Fibroblast of lung (primary cell): Measurements from ENCODE around the gene VIPR2. TPM values are rescaled to one million over a fixed set of nuclear protein-coding genes. Genes with fewer than 3 reads are reported as not detected.

Experiments
- DNase-seq, 2 donors: peaks; one replicate each; pipeline versions ENCODE4 v3.0.0 to v3.0.0-alpha.2; 2010; ENCODE audit warnings: low read depth in 2 of 2
- H2AFZ ChIP-seq: 2 replicates; pipeline ENCODE4 v1.5.1; 2012; ENCODE audit warnings: low read length, control low read depth, inconsistent platforms
- H3K27ac ChIP-seq: 2 replicates; pipeline ENCODE4 v1.5.1; 2011; ENCODE audit warnings: low read length, control low read depth; ENCODE audit not compliant: insufficient read depth
- H3K27me3 ChIP-seq: 2 replicates; pipeline ENCODE4 v1.5.1; 2011; ENCODE audit warnings: mild to moderate bottlenecking, low read length; ENCODE audit not compliant: control insufficient read depth, insufficient read depth
- H3K36me3 ChIP-seq: 2 replicates; pipeline ENCODE4 v1.5.1; 2011; ENCODE audit warnings: low read length; ENCODE audit not compliant: control insufficient read depth, insufficient read depth
- H3K4me1 ChIP-seq: 2 replicates; pipeline ENCODE4 v1.5.1; 2011; ENCODE audit warnings: low read length; ENCODE audit not compliant: control insufficient read depth, insufficient read depth; ENCODE audit errors: extremely low read depth
- H3K4me2 ChIP-seq: 2 replicates; pipeline ENCODE4 v1.5.1; 2011; ENCODE audit warnings: low read length, control low read depth; ENCODE audit not compliant: insufficient read depth; ENCODE audit errors: extremely low read depth
- H3K4me3 ChIP-seq, 4 experiments: fragments of 200-600 bp in 1 of 4; sonication (generic) in 1 of 4; replicated peaks in 1 of 4; 2 replicates each; pipeline ENCODE4 v1.5.1; 2011 to 2016; ENCODE audit warnings: low read length in 4 of 4, low read depth in 3 of 4, mild to moderate bottlenecking in 3 of 4, control low read depth in 2 of 4, inconsistent platforms in 1 of 4, mixed read lengths in 1 of 4; ENCODE audit not compliant: insufficient read depth in 1 of 4; ENCODE audit errors: control extremely low read depth in 1 of 4
- H3K79me2 ChIP-seq: 2 replicates; pipeline ENCODE4 v1.5.1; 2012; ENCODE audit warnings: mild to moderate bottlenecking, low read length, inconsistent platforms; ENCODE audit not compliant: control insufficient read depth, insufficient read depth
- H3K9ac ChIP-seq: 2 replicates; pipeline ENCODE4 v1.5.1; 2011; ENCODE audit warnings: mild to moderate bottlenecking, low read length, control low read depth; ENCODE audit not compliant: insufficient read depth
- H3K9me3 ChIP-seq: 2 replicates; pipeline ENCODE4 v1.5.1; 2012; ENCODE audit warnings: low read depth, low read length; ENCODE audit not compliant: control insufficient read depth, insufficient read depth
- H4K20me1 ChIP-seq: 2 replicates; pipeline ENCODE4 v1.5.1; 2011; ENCODE audit warnings: low read length; ENCODE audit not compliant: control insufficient read depth, insufficient read depth; ENCODE audit errors: extremely low read depth
- CTCF ChIP-seq, 2 donors: IDR thresholded peaks in 1 of 2; conservative IDR thresholded peaks in 1 of 2; 1 replicate in 1 of 2; 2 replicates in 1 of 2; pipeline ENCODE4 v1.5.1; 2011 to 2012; ENCODE audit warnings: low read length in 2 of 2, control low read depth in 1 of 2, inconsistent platforms in 1 of 2, low read depth in 1 of 2, mild to moderate bottlenecking in 1 of 2
- EZH2 ChIP-seq: IDR thresholded peaks from 2 replicates; pipeline ENCODE4 v1.5.1; 2012; ENCODE audit warnings: low read length, control low read depth, mild to moderate bottlenecking; ENCODE audit errors: missing control alignments
- polyA plus RNA-seq, 2 donors: library from polyadenylated mRNA; depleted of rRNA in 1 of 2; stranded (reverse) in 1 of 2; unstranded in 1 of 2; fragments of >200 nt; gene quantifications; 2 replicates each; pipeline ENCODE4 v1.2.1, GENCODE V29; 2011 to 2012; ENCODE audit warnings: missing spikeins in 1 of 2
- total RNA-seq: library from RNA; depleted of rRNA; stranded (reverse); fragments of >200 nt; gene quantifications from 2 replicates; pipeline ENCODE4 v1.2.1, GENCODE V29; 2014

The VIPR2 gene
- total and polyA plus RNA-seq, 2 donors (not counting 1 experiment from before 2014, with no cell fraction given) = not detected

- Histone ChIP-seq H3K9ac (no peak overlapping the region), H2AFZ (no peak overlapping the region), H3K36me3 (no peaks in the 10 kb centered on the region), H3K4me1 (no peaks in the 10 kb centered on the region), H3K79me2 (no peaks in the 10 kb centered on the region), H4K20me1 (no peaks in the 10 kb centered on the region), H3K9me3 (no peaks in the 10 kb centered on the region), H3K27me3 (no peaks in the 10 kb centered on the region), H3K4me2 (no peak overlapping the region), H3K27ac (no peak overlapping the region), H3K4me3 (no peak overlapping the region)
- no peak for DNase-seq
- TF ChIP-seq CTCF (conservative IDR thresholded peaks at IDR 0.05 in 1 of 2, IDR thresholded peaks at IDR 0.05 in 1 of 2; ENCODE audit: low read depth in 1 of 2, low read length in 2 of 2) = no peak
- TF ChIP-seq EZH2 = no peak
Observed at GRCh38 chr7:159010937-159011721, 133.5 kb downstream of the VIPR2 start.

- no peak overlapping the region for H3K27ac ChIP-seq
- no peak overlapping the region for H3K9ac ChIP-seq
- H4K20me1 ChIP-seq = no peaks in the 10 kb centered on the region
- no peaks in the 10 kb centered on the region for H3K27me3 ChIP-seq
- H3K4me1 ChIP-seq = no peaks in the 10 kb centered on the region
- H3K4me3 ChIP-seq = no peak overlapping the region
- H3K4me2 ChIP-seq = no peak overlapping the region
- no peak for TF ChIP-seq CTCF (conservative IDR thresholded peaks at IDR 0.05 in 1 of 2, IDR thresholded peaks at IDR 0.05 in 1 of 2; ENCODE audit: low read depth in 1 of 2, low read length in 2 of 2)
- TF ChIP-seq EZH2 = no peak
- no peak for DNase-seq
- no peak overlapping the region for H2AFZ ChIP-seq
- no peaks in the 10 kb centered on the region for H3K79me2 ChIP-seq
- H3K9me3 ChIP-seq = no peaks in the 10 kb centered on the region
- no peaks in the 10 kb centered on the region for H3K36me3 ChIP-seq
Observed at GRCh38 chr7:159010411-159010810, 134.3 kb downstream of the VIPR2 start.

- Histone ChIP-seq H3K4me2 (no peak overlapping the region), H3K9me3 (no peaks in the 10 kb centered on the region), H3K79me2 (no peaks in the 10 kb centered on the region), H3K27ac (no peak overlapping the region), H3K4me3 (no peak overlapping the region), H4K20me1 (no peaks in the 10 kb centered on the region), H2AFZ (no peak overlapping the region), H3K36me3 (no peaks in the 10 kb centered on the region), H3K27me3 (no peaks in the 10 kb centered on the region), H3K9ac (no peak overlapping the region), H3K4me1 (no peaks in the 10 kb centered on the region)
- no peak for DNase-seq
- TF ChIP-seq CTCF (conservative IDR thresholded peaks at IDR 0.05 in 1 of 2, IDR thresholded peaks at IDR 0.05 in 1 of 2; ENCODE audit: low read depth in 1 of 2, low read length in 2 of 2) (no peak), EZH2 (no peak)
Observed at GRCh38 chr7:159009951-159010350, 134.7 kb downstream of the VIPR2 start.
